NCI-H187 (cell line): Measurements from ENCODE around the gene RNF187.

ENCODE experiments used
- DNase-seq, 2 experiments: peaks; one replicate each; lab custom pipeline; 2025; lab: John Stamatoyannopoulos, UW

Gene RNF187

GRCh38 chr1:228487336-228488124 is at the start of gene RNF187:
Gene RNF187 (plus strand): TSS chr1:228487382.
- no peak for DNase-seq

GRCh38 chr1:228437424-228437962 is 49.7 kb upstream of the RNF187 start:
- DNase-seq = no peak

- DNase-seq = no peak
These were observed 48.9 kb upstream of the RNF187 start for GRCh38 chr1:228438266-228438665.

- DNase-seq = no peak
These were observed 46.3 kb upstream of the RNF187 start for GRCh38 chr1:228440761-228441500.

- no peak for DNase-seq
These were observed 43.8 kb upstream of the RNF187 start for GRCh38 chr1:228443395-228443794.

- DNase-seq = no peak
These were observed 41.7 kb upstream of the RNF187 start for GRCh38 chr1:228445490-228445842.

GRCh38 chr1:228445843-228446650 is 41.1 kb upstream of the RNF187 start:
- no peak for DNase-seq

GRCh38 chr1:228446852-228447251 is 40.3 kb upstream of the RNF187 start:
- no peak for DNase-seq

GRCh38 chr1:228448372-228448771 is 38.8 kb upstream of the RNF187 start:
- DNase-seq = no peak

- no peak for DNase-seq
These were observed 37.0 kb upstream of the RNF187 start for GRCh38 chr1:228450200-228450599.

- DNase-seq = no peak
These were observed 34.8 kb upstream of the RNF187 start for GRCh38 chr1:228452194-228453021.

- DNase-seq = no peak
These were observed 34.1 kb upstream of the RNF187 start for GRCh38 chr1:228453022-228453560.

GRCh38 chr1:228453614-228454013 is 33.6 kb upstream of the RNF187 start:
- DNase-seq = no peak

- DNase-seq = no peak
These were observed 32.9 kb upstream of the RNF187 start for GRCh38 chr1:228454238-228454637.

- no peak for DNase-seq
These were observed 31.5 kb upstream of the RNF187 start for GRCh38 chr1:228455715-228456114.

- no peak for DNase-seq
These were observed 30.7 kb upstream of the RNF187 start for GRCh38 chr1:228456252-228457016.

GRCh38 chr1:228457017-228457395 is 30.2 kb upstream of the RNF187 start:
- peak in 1 of 2 experiments; percentile 41 for DNase-seq

GRCh38 chr1:228457396-228458176 is 29.6 kb upstream of the RNF187 start:
- DNase-seq = peak; percentile 73 to 80
